Measurements from ENCODE around the gene ADAM11.

Gene ADAM11

DNA sequence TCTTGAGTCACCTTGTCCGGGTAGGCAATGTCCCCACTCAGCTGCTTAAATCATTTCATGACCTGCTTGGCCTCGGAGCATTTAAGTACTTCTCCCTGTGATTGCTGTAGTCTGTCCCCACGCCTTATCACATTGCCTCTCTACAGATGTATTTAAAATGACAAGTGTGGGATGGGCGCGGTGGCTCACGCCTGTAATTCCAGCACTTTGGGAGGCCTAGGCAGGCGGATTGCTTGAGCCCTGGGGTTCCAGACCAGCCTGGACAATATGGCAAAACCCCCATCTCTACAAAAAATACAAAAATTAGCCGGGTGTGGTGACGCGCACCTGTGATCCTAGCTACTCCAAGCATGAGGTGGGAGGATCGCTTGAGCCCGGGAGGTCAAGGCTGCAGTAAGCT, 72.6 kb downstream of the ADAM11 start:
- no peak for DNase-seq (ENCODE audit: low read depth)

Data from stromal cell of bone marrow (primary cell).